H9 (cell line): ENCODE measurements around the gene CTNNA3. TPM values are rescaled to one million over a fixed set of nuclear protein-coding genes. Genes with fewer than 3 reads are reported as not detected.

ENCODE experiments used
- DNase-seq: peaks from one replicate; pipeline ENCODE4 v3.0.0-alpha.2; 2017
- H2AFZ ChIP-seq: one replicate; pipeline ENCODE4 v1.6.1; 2013; ENCODE audit warnings: mild to moderate bottlenecking, low read length, control low read depth, moderate library complexity
- H2AK5ac ChIP-seq: 2 replicates; pipeline ENCODE4 v1.6.1; 2013; ENCODE audit warnings: low read length, control low read depth, mixed read lengths; ENCODE audit not compliant: insufficient read length
- H2BK120ac ChIP-seq: one replicate; pipeline ENCODE4 v1.6.1; 2013; ENCODE audit warnings: low read depth, mild to moderate bottlenecking, low read length, control low read depth, inconsistent platforms; ENCODE audit not compliant: poor library complexity, severe bottlenecking
- H2BK12ac ChIP-seq: 2 replicates; pipeline ENCODE4 v1.6.1; 2013; ENCODE audit warnings: low read length, control low read depth, mixed read lengths, low read depth; ENCODE audit not compliant: insufficient read length
- H2BK15ac ChIP-seq: 2 replicates; pipeline ENCODE4 v1.6.1; 2013; ENCODE audit warnings: low read depth, low read length, control low read depth
- H2BK20ac ChIP-seq: one replicate; pipeline ENCODE4 v1.6.1; 2013; ENCODE audit warnings: low read depth, mild to moderate bottlenecking, low read length, control low read depth, inconsistent platforms; ENCODE audit not compliant: poor library complexity, severe bottlenecking
- H2BK5ac ChIP-seq: 2 replicates; pipeline ENCODE4 v1.6.1; 2013; ENCODE audit warnings: low read length, control low read depth, mixed read lengths; ENCODE audit not compliant: insufficient read length
- H3K14ac ChIP-seq: 2 replicates; pipeline ENCODE4 v1.6.1; 2013; ENCODE audit warnings: low read length, control low read depth; ENCODE audit not compliant: insufficient read depth
- H3K18ac ChIP-seq: 2 replicates; pipeline ENCODE4 v1.6.1; 2013; ENCODE audit warnings: low read depth, mild to moderate bottlenecking, mixed read lengths, low read length, control low read depth; ENCODE audit not compliant: insufficient read length
- H3K23ac ChIP-seq: 2 replicates; pipeline ENCODE4 v1.6.1; 2013; ENCODE audit warnings: low read length, control low read depth, mixed read lengths, low read depth; ENCODE audit not compliant: insufficient read length
- H3K23me2 ChIP-seq: 2 replicates; pipeline ENCODE4 v1.6.1; 2013; ENCODE audit warnings: low read depth, mild to moderate bottlenecking, mixed read lengths, low read length, control low read depth; ENCODE audit not compliant: insufficient read length, poor library complexity, severe bottlenecking
- H3K27ac ChIP-seq: 2 replicates; pipeline ENCODE4 v1.5.1; 2013; ENCODE audit warnings: low read length, control low read depth, mixed read lengths, low read depth; ENCODE audit not compliant: insufficient read length
- H3K27me3 ChIP-seq: 2 replicates; pipeline ENCODE4 v1.6.1; 2013; ENCODE audit warnings: low read length, control low read depth, inconsistent platforms; ENCODE audit not compliant: insufficient read depth
- H3K4ac ChIP-seq: 2 replicates; pipeline ENCODE4 v1.6.1; 2013; ENCODE audit warnings: low read depth, mild to moderate bottlenecking, control low read depth, inconsistent platforms, low read length, moderate library complexity
- H3K4me1 ChIP-seq: 2 replicates; pipeline ENCODE4 v1.6.1; 2013; ENCODE audit warnings: low read length, control low read depth, inconsistent platforms; ENCODE audit not compliant: insufficient read depth
- H3K4me2 ChIP-seq: 2 replicates; pipeline ENCODE4 v1.6.1; 2013; ENCODE audit warnings: low read length, control low read depth, mixed read lengths; ENCODE audit not compliant: insufficient read length, insufficient read depth
- H3K56ac ChIP-seq: 2 replicates; pipeline ENCODE4 v1.6.1; 2013; ENCODE audit warnings: low read depth, mild to moderate bottlenecking, mixed read lengths, low read length, control low read depth; ENCODE audit not compliant: insufficient read length
- H3K79me1 ChIP-seq: 2 replicates; pipeline ENCODE4 v1.6.1; 2013; ENCODE audit warnings: low read depth, mild to moderate bottlenecking, moderate library complexity, low read length, control low read depth, inconsistent platforms; ENCODE audit not compliant: insufficient read depth, poor library complexity, severe bottlenecking
- H3K79me2 ChIP-seq: 2 replicates; pipeline ENCODE4 v1.6.1; 2013; ENCODE audit warnings: low read length, control low read depth, inconsistent platforms; ENCODE audit not compliant: insufficient read depth
- H3K9ac ChIP-seq: 2 replicates; pipeline ENCODE4 v1.6.1; 2013; ENCODE audit warnings: low read length, control low read depth, mixed read lengths; ENCODE audit not compliant: insufficient read length; ENCODE audit errors: extremely low read depth
- H3K9me3 ChIP-seq: one replicate; pipeline ENCODE4 v1.6.1; 2013; ENCODE audit warnings: low read depth, low read length, inconsistent platforms; ENCODE audit not compliant: control insufficient read depth
- H3T11ph ChIP-seq: one replicate; pipeline ENCODE4 v1.6.1; 2013; ENCODE audit warnings: mild to moderate bottlenecking, low read length, control low read depth, inconsistent platforms
- H4K20me1 ChIP-seq: one replicate; pipeline ENCODE4 v1.6.1; 2013; ENCODE audit not compliant: control insufficient read depth, insufficient read length, insufficient read depth
- H4K5ac ChIP-seq: 2 replicates; pipeline ENCODE4 v1.6.1; 2013; ENCODE audit warnings: low read depth, mild to moderate bottlenecking, mixed read lengths, low read length, control low read depth; ENCODE audit not compliant: insufficient read length
- H4K8ac ChIP-seq: replicated peaks from 2 replicates; pipeline ENCODE4 v1.6.1; 2013; ENCODE audit warnings: low read length, control low read depth, mixed read lengths, low read depth; ENCODE audit not compliant: insufficient read length
- H4K91ac ChIP-seq: 2 replicates; pipeline ENCODE4 v1.6.1; 2013; ENCODE audit warnings: low read depth, mild to moderate bottlenecking, moderate library complexity, mixed read lengths, low read length, control low read depth; ENCODE audit not compliant: insufficient read length
- H3K27ac Mint-ChIP-seq, 3 experiments: 2 replicates in 2 of 3; 3 replicates in 1 of 3; pipeline ENCODE4 v1.8.0; 2020 to 2021; ENCODE audit warnings: mixed read lengths in 3 of 3, mild to moderate bottlenecking in 1 of 3, moderate library complexity in 1 of 3
- H3K27me3 Mint-ChIP-seq: 2 replicates; pipeline ENCODE4 v1.8.0; 2021; ENCODE audit warnings: low read depth, mild to moderate bottlenecking, moderate library complexity, mixed read lengths
- H3K36me3 Mint-ChIP-seq, 3 experiments: 2 replicates in 2 of 3; 3 replicates in 1 of 3; pipeline ENCODE4 v1.8.0; 2020 to 2021; ENCODE audit warnings: low read depth in 3 of 3, mixed read lengths in 3 of 3; ENCODE audit not compliant: insufficient read depth in 1 of 3
- H3K4me1 Mint-ChIP-seq, 2 experiments: 2 replicates each; pipeline ENCODE4 v1.8.0; 2020; ENCODE audit warnings: mixed read lengths in 2 of 2
- H3K4me3 Mint-ChIP-seq, 2 experiments: 2 replicates in 1 of 2; 3 replicates in 1 of 2; pipeline ENCODE4 v1.8.0; 2020 to 2021; ENCODE audit warnings: mild to moderate bottlenecking in 2 of 2, mixed read lengths in 2 of 2, moderate library complexity in 1 of 2
- H3K9me3 Mint-ChIP-seq, 2 experiments: 2 replicates in 1 of 2; 3 replicates in 1 of 2; pipeline ENCODE4 v1.8.0; 2020; ENCODE audit warnings: mild to moderate bottlenecking in 2 of 2, mixed read lengths in 2 of 2, moderate library complexity in 1 of 2
- CTCF ChIP-seq: fragments of 200-600 bp; sonication (generic); conservative IDR thresholded peaks from 3 replicates; pipeline ENCODE4 v1.8.0; 2021; ENCODE audit warnings: antibody characterized with exemption, mild to moderate bottlenecking
- WGBS: extraction: QIAGEN DNeasy Blood & Tissue Kit; methylation state at CpG from one replicate; pipeline ENCODE4 v1.1.7; 2013; ENCODE audit warnings: missing lambda C conversion rate, low lambda C conversion rate, mixed read lengths; ENCODE audit not compliant: insufficient read length; ENCODE audit errors: extremely low coverage; 5-methylcytosine and 5-hydroxymethylcytosine counted together
- total RNA-seq: library from RNA; stranded (reverse); gene quantifications from 2 replicates; pipeline ENCODE4 v1.2.1, GENCODE V29; 2021

The CTNNA3 gene
- total RNA-seq, 1 experiment from 2014 or later: 3.3 TPM

- Histone ChIP-seq H2AK5ac (no peak overlapping the region), H3K56ac (no peak overlapping the region), H3T11ph (no peak overlapping the region), H3K4me2 (no peak overlapping the region), H3K4ac (no peak overlapping the region), H3K23ac (no peak overlapping the region), H4K8ac (no peak overlapping the region), H3K79me2 (no peaks in the 10 kb centered on the region), H4K20me1 (no peaks in the 10 kb centered on the region), H4K5ac (no peak overlapping the region), H3K79me1 (no peaks in the 10 kb centered on the region), H4K91ac (no peak overlapping the region), H3K27me3 (no peaks in the 10 kb centered on the region), H3K27ac (no peak overlapping the region), H3K18ac (no peak overlapping the region), H2AFZ (no peak overlapping the region), H2BK15ac (no peak overlapping the region), H3K14ac (no peak overlapping the region), H2BK20ac (no peak overlapping the region), H3K9ac (no peak overlapping the region), H3K9me3 (no peaks in the 10 kb centered on the region), H2BK5ac (no peak overlapping the region), H3K23me2 (no peaks in the 10 kb centered on the region), H3K4me1 (no peaks in the 10 kb centered on the region; the same call in 1 of the 2 replicates), H2BK120ac (no peak overlapping the region), H2BK12ac (no peak overlapping the region)
- DNase-seq: no peak
- no peak for TF ChIP-seq CTCF
- Mint-ChIP-seq H3K4me1 (peaks cover 2 to 7% of the 10 kb centered on the region in 2 experiments; a peak in 2 of 4 replicates), H3K27ac (no peak overlapping the region; a peak in 2 of 7 replicates), H3K27me3 (no peaks in the 10 kb centered on the region), H3K9me3 (no peaks in the 10 kb centered on the region), H3K4me3 (no peak overlapping the region), H3K36me3 (no peaks in the 10 kb centered on the region; a peak in 1 of 7 replicates)
- WGBS: no CpG with 5 or more reads among the region's 4 CpGs
These were observed 1108.9 kb downstream of the CTNNA3 start for GRCh38 chr10:66586897-66587679.
